Neural cell (in vitro differentiated cells): ENCODE results near the gene PDF.

Experiments used
- CTCF ChIP-seq: fragments of 450-650 bp; IDR thresholded peaks from 2 replicates; pipeline ENCODE4 v1.5.1; 2014; ENCODE audit warnings: antibody characterized with exemption, mild to moderate bottlenecking, moderate library complexity; ENCODE audit not compliant: poor library complexity, severe bottlenecking
- EZH2 ChIP-seq: fragments of 200-600, 300-800 bp; shearing (Covaris generic), sonication (generic); IDR thresholded peaks from 2 replicates; pipeline ENCODE4 v1.6.1; 2014; ENCODE audit warnings: antibody characterized with exemption, low read length, borderline replicate concordance, mild to moderate bottlenecking; ENCODE audit not compliant: insufficient read depth, poor library complexity, severe bottlenecking
- POLR2AphosphoS5 ChIP-seq: IDR thresholded peaks from 2 replicates; pipeline ENCODE4 v1.6.1; 2012
- REST ChIP-seq: IDR thresholded peaks from 2 replicates; pipeline ENCODE4 v1.6.1; 2012; ENCODE audit warnings: borderline replicate concordance
- SMC3 ChIP-seq: fragments of 450-650 bp; conservative IDR thresholded peaks from 2 replicates; pipeline ENCODE4 v1.6.1; 2014; ENCODE audit warnings: antibody characterized with exemption, mild to moderate bottlenecking, moderate library complexity; ENCODE audit not compliant: poor library complexity

GRCh38 chr16:69371564-69371963 is 41.2 kb upstream of the PDF start:
- no peak for TF ChIP-seq REST
- TF ChIP-seq CTCF = no peak
- no peak for TF ChIP-seq POLR2AphosphoS5
- TF ChIP-seq SMC3 = no peak
- TF ChIP-seq EZH2 = no peak
